HG02763 (cell line): ENCODE measurements around the gene MACROH2A1.

Experiments used
- ATAC-seq: cut with Tn5 transposase; IDR thresholded peaks from one replicate; pipeline ENCODE4 v1.9.1; 2021; ENCODE audit warnings: mild to moderate bottlenecking, moderate library complexity; ENCODE audit not compliant: unreplicated experiment

The MACROH2A1 gene

DNA sequence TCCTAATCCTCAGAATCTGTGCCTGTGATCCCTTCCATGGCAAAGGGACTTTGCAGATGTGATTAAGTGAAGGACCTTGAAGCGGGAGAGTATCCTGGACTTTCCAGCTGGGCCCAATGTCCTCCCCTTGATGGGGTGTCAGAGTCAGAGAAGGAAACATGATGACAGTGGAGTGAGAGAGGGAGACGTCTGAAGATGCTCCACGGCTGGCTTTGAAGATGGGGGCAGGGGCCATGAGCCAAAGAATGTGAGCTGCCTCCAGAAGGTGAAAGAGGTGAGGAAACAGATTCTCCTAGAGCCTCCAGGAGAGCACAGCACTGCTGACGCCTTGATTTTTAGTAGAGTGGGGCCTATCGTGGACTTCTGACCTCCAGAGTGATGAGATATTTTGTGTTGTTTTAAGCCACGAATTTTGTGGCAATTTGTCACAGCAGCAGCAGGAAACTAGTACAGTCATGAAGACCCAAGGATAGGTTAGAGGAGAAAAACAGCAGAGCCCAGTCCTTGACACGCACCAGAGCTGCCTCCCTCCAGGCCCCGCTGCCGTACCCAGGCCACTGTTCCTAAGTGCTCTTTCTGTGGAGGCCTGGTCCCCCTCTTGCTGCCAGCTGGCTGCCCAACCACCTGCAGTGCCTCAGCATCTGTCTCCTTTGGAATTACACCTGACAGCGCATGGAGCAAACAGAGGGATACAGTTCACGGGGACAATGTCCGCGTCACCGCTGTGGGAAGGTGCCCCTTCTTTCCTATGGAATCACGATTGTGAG lies 78.1 kb downstream of the MACROH2A1 start:
- no peak for ATAC-seq

DNA sequence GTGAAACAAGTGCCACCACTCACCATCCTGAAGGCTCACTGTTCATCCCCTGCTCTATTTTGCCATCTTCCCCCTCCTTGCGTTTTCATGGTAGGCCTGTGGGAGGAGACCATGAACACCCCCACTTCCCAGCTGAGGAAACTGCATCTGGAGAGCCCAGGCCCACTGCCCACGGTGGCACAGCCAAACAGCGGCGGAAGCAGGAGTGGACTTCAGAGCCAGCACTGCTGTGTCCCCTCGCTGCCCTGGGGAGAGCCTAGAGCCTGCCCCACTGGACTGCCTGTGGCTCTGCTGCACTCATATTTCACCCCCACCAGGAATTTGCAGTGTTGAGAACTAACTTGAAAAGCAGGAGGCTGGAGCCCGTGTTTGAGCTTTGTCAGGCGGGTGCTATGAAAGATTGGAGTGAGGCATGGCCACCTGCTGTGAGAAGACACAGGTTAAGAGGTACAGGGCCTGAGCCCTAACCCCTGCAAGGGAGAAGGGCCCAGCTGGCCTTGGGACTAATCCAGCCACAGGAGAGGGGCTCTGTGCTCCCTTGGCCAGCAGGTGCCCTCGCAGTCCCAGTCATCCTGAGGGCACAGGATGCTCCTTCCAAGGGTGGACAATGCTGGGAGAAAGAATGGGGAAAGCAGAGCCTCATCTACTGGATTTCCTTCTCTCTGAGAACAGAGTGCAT lies 79.0 kb downstream of the MACROH2A1 start:
- ATAC-seq, result no peak

DNA sequence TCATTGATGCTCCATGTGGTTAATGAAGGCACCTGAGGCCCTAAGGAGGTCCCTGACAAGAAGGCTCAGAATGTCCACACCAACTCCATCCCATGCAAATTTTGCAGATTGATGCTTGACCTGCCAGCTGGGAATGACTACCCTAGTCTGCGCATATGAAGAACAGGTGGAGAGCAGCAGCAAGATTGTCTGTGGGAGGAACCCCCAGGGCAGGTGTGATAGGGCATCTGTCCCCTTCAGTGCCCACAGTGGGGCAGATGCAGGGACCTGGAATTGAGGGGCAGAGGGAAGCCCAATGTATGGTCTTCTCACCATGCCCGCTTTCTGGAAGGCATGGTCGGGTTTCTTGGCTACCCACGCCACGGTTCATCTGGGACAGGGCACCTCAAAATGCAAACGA lies 79.6 kb downstream of the MACROH2A1 start:
- ATAC-seq, result no peak

DNA sequence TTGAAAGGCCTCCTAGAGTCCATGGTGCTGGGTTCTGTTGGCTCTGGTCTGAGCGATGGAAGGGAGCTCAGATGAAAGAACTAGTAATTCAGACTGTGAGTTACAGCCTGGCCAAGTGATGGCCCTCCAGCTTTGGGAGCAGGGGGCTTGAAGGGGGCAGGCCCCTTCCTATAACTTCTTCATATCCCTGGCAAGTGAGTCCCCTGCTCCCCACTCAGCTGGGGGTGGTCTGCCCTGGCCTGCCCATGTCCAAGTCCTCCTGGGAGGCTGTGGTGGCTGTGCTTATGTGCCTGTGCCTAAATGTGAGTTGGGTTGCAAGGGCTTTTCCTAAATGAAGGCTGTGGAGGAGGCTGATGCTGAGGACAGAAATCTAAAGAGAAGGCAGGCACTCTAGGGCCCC lies 80.1 kb downstream of the MACROH2A1 start:
- ATAC-seq, result no peak

DNA sequence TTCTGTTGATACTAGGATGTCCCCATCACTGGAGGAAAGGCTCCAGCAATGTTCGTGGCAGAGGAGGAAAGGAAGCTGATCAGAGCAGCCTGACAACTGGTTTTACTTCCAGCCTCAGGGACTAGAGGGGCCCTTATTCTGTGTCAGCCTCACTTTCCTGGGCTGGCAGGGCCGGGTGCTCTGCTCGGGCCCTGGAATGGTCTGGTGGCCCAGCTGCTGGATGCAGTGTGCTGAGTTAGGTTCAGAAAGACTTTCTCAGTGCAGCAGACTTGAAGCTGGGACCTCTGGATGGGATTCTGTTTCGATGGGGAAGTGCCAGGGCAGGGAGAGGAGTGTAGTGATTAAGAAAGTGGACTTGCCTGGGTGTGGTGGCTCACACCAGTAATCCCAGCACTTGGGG lies 81.0 kb downstream of the MACROH2A1 start:
- ATAC-seq, result no peak

DNA sequence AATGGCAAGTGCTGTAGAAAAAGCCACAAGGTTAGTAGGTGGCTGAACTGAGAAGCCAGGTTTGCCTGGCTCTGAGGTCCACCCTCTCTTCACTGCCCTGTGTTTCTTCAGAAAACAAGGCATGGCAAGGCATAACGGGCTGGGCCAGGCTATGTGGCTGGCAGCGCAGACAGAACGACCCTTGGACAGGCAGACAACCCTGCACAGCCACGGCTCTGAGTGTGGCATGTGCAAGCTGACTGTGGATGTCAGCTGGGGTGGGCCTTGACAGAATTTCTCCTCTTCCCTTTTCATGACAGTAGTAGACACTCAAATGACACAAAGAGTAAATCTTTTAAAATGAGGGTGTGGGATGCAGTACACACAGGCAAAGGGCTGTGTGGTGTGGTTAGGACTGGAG lies 81.7 kb downstream of the MACROH2A1 start:
- no peak for ATAC-seq

DNA sequence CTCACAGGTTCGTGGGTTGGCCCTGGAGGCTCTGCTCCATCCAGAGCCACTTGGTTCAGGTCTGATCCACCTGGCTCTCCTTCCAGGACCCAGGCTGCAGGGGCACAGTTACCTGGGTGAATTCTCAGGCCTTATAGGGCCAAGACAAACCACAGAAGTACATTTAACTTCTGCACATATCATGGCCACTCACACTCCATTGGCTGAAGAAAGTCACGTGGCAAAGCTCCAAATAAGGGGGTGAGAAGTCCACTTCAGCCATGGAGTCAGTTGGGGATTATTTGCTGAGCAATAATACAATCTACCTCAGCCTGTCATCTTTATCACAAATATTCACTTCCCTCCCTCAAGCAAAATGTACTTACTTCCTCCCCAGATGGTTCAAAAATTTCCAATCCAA lies 83.6 kb downstream of the MACROH2A1 start:
- no peak for ATAC-seq

DNA sequence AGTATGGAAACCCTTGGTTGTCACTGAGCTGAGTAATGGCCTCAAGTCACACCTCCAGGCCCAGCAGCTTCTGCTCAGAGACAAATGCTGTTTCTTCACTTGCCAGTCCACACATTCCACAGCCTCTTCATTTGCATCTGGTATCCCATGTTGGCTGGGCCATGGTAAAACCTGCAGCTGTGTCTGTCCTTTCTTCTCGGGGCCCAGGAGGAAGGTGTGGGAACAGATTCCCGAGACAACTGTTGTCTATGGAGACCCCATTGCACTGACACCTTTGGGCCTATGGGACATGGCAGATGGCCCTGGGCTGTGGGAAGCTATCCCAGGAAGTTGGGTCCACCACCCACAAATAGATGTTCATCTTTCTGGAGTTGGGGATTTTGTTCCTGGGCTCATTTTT lies 85.1 kb downstream of the MACROH2A1 start:
- ATAC-seq, result no peak

DNA sequence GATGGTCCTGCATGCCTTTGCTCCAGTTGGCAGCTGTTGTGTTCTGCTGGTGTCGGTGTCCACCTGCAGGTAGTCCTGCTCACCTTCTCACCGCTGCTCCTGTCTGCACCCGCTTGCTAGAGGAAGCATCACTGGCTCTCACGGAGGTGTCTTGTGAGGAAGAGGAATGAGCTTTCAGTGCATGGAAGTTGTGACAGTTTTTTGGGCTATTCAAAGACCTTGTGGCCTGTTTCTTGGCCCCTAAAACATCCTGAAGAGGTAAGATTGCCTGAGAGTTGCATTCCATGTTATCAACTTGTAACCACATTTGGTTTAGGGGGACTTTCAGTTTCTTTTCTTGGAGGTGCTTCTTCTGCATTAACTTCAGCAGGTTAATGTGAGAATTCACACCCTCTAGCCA lies 85.6 kb downstream of the MACROH2A1 start:
- no peak for ATAC-seq

DNA sequence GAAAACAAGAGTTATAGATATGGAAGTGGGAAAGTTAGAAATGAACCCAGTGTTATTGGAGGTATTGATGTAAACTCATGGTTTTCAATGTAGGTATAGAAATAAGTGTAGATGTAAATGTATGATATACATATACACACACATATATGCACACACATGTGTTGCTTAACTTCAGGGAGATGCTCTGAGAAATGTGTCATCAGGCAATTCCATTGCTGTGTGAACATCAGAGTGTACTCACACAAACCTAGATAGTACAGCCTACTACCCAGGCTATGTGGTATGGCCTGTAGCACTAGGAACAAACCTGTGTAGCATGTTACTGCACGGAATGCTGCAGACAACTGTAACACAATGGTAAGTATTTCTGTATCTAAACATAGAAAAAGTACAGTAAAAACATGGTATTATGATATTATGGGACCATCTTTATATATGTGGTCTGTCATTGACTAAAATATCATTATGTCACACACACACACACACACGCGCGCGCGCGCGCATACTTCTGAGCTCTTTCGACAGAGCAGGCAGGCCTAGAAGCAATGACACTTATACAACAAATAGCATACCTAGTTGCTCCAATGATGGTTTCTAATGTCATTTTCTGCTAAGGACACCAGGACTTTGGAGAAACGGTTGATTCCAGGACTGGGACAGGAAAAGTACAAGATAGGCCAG lies 86.6 kb downstream of the MACROH2A1 start:
- no peak for ATAC-seq

DNA sequence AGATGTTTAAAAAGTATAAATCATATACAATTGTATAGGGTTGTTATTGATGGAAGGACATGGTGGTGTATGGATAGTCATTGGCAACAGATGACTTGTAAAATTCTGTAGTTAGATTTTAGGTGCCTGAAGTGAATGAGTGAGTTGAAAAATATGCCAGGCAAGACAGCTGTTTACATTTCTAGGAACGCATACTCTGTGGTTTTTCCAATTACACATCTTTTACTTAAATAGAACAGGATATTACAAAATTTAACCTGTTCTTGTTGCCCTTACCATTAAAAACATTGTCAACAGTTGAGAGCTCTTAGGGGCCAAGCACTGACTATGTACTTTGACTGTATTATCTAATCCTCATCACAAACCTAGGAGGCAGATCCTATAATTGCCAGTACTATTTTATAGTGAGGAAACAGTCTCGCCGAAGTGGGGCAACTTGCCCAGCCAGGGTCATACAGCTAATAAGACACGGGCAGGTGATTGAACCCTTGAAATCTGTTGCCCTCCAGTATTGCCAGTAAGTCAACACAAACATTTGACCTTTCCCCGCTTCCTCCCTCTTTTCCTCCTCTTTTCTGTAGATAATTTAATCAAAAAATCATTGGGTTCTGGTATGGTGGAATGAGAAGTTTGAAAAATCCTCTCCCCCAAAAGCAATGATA lies 88.6 kb downstream of the MACROH2A1 start:
- ATAC-seq, result no peak

DNA sequence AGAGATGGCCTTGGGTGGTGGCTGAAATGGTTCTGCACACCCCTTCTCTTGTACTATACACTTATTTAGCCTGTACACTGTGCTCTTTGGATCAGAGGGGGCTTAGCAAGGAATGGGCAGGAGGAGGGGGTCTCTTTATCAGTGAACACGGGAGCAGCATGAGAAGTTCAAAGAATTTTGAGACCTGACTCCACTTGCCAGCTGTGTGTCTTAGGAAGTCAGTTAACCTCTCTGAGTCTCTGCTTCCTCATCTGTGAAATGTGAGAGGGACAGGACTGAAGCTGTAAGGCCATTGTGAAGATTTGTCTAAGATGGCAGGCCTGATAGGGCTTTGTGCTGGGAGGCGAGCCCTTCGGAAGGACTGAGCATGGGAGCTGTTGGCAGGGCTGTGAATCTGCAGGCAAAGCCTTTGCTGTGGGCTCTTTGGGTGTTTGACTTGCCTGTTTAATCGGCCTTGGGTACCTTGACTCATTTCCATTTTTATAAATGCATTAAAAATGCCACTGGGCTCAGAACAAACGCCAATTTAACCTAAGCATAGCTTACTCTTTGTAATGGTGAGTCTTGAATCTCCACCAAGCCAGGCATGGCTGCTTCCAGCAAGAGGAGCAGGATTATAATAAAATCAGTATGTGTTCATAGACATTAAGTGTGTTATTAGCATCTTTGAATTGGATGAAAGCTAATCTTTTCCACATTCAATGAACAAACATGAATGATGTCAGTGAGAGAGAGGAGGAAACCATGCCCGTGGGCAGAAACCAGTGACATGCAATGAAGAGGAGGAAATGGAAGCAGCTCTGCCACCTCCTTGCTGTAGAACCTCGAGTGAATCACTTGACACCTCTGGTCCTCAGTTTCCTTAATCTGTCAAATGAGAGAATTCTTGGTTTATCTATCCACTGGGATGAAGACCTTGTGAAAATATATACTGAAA lies 89.4 kb downstream of the MACROH2A1 start:
- no peak for ATAC-seq

DNA sequence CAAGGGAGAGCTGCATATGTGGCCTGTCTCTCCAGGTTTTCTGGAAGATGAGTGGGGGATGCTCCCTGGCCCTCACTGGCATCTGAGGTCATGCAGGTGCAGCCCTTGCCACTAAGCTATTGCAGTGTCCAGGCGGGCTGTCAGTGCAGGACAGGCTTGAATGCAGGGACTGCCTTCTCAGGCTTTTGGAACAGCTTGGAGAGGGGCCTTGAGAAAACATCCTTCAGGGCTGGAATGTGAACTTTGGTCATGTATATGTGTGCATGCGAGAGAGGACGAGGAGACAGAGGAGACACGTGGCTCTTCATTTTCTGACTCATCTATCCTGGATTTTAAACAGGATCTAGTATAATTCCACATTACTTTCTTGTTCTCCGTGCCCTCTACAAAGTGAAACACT lies 90.3 kb downstream of the MACROH2A1 start:
- no peak for ATAC-seq

DNA sequence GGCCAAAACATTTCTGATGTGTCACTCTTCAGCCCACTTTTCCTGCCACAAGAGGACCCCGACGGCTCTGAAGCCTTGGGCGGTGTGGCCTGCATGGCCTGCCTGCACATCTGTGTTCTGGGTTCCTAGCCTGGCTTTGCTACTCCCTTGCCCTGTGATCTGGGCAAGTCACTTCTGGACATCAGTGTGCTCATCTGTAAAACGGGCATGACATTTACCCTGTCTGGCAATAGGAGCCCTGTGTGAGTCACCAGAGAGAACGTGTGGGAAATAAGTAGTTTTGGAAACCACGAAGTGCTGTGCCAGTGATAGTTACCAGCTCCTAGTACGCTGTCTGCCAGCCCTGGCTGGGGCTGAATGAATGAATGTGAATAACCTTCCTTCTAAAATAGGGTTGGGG lies 90.8 kb downstream of the MACROH2A1 start:
- ATAC-seq, result no peak

DNA sequence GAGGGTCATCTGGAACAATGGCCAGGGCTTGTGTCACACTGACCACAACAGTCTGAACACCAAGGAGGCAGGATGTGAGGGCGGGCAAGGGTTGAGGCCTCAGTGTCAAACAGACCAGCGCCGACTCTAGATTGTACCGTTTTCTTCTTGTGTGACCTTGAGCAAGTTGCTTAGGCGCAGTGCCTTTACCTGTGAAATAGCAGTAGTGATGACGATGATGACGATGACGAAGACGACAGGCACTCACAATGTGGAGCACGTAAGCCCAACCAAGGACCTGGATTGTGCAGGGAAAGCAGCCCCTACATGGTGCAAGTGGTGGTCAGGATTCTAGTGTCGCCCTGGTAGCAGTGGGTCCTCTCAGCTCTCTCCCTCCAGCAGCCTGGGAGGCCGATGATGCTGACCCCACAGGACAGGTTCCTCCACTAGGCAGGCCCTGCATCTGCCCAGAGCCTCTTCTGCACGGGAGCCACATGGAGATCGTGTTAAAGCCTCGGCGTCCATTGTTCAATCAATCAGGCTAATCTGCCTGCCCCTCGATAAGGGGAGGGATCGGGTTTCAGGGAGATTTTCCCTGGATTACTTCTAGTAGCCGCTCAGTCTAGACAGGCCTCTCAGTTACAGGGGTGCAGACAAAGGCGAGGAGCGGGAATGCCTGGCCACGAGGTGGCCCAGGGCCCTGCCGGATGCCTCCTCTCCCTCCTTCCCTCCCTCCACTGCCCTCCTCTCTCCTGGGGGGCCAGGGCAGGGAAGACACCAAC lies 91.7 kb downstream of the MACROH2A1 start:
- no peak for ATAC-seq

DNA sequence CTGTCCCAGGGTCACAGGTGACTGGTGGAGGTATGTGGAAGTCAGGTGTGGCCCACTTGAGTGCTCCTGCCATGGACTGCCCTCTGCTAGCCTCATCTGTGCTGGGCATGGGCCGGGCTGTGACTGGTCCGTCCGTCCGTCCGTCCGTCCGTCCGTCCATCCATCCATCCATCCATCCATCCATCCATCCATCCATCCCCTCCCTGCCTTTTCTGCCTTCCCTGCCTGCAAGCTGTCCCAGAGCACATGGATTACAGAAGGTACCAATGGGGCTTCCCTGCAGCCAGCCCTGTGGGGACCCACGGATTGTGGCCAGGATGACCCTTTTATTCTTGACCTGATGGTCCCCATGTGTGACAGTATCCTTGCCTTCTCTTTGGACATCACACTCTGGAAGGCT lies 92.5 kb downstream of the MACROH2A1 start:
- ATAC-seq, result no peak

DNA sequence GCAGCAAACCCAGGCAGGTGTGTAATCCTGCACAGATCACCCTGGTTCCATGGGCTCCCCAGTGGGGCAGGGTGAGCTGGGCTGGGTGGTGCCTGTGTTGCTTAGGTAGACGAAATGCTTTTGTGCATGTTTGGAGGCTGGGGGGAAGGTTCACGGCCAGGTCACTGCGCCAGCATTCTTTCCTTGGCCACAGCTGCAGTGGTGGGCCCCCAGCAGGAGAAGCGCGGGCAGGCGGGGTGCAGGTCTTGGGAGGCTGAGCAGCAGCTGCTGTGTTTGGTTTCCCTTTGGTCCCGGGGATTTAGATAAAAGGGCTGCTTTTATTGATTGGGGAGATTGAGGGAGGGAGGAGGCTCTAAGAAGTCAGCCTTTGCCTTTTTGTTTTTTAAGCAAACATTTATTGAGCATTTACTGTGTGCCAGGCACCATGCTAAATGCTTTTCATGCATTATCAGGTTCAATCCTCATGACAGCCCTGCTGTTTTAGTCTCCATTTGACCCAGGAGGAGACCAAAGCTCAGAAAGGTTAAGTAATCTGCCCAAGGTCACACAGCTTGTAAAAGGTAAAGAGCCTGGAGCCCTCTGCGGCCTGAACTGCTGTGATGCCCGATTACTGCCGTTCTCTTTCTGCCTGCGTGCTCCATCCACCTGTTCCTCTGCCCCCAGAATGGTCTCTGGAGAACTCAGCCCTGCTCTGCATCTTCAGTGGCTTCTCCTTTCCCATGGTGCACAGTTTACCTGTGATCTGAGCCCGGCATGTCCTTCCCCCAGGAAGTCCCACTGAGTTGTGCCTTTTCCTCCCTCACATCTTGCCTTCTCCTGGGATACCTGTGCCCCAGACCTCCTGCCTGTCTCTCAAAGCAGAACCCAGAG lies 94.4 kb downstream of the MACROH2A1 start:
- no peak for ATAC-seq

DNA sequence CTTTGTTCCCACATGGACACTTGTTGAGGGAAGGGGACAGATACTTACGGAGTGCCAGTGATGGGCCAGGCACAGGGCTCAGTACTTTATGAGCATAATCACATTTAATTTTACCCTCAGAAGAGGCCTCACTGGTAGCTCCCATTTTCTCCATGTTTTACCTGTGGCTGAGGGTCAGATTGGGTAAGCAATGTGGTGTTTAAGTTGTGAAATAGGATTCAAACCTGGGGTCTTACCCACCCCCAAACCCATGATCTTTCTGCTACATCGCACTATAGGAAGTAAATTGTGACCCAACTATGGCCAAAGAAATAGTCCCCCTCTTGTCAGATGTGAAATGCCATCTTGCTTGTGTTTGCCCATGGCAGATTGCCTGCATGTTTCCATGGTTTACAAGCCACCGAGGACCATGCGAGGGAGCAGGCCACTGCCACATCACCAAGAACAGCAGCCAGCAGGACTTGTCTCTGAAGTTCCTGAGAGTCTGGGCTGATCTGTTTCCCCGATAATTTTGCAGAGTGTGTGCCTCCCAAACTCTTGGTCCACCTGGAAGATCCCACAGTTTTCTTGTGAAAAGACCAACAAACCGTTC lies 95.4 kb downstream of the MACROH2A1 start:
- no peak for ATAC-seq
